DND-41 (cell line): Measurements from ENCODE around the gene BEND6.

Experiments
- EZH2 ChIP-seq: IDR thresholded peaks from 3 replicates; pipeline ENCODE4 v1.6.1; 2012; ENCODE audit warnings: borderline replicate concordance, low read depth, mild to moderate bottlenecking, moderate library complexity, low read length, inconsistent platforms; ENCODE audit not compliant: severe bottlenecking
- TF ChIP-seq, protein P1 (sequence below): IDR thresholded peaks from 2 replicates; pipeline ENCODE4 v1.5.1; 2012; ENCODE audit warnings: borderline replicate concordance, low read length, moderate library complexity, mild to moderate bottlenecking; ENCODE audit not compliant: poor library complexity, severe bottlenecking; ENCODE audit errors: extremely low read depth

DNA sequence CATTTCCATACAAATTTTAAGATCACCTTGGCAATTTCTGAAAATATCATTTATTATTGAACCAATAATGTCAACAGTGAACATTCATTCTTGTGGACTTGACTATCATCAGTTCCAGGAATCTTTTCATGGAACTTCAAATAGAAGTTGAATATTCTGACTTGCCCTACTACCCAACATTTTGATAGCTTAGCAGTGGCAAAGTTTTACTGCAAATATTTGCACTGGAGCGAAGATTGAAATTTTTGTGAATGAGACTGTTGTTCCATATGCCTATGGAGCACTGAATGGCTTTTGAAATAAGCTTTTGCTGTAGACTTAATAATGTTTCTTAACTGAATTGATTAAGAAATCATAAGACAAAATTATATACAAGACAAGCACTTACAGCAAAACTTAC is 23.6 kb downstream of the BEND6 start:
- TF ChIP-seq, protein P1, sequence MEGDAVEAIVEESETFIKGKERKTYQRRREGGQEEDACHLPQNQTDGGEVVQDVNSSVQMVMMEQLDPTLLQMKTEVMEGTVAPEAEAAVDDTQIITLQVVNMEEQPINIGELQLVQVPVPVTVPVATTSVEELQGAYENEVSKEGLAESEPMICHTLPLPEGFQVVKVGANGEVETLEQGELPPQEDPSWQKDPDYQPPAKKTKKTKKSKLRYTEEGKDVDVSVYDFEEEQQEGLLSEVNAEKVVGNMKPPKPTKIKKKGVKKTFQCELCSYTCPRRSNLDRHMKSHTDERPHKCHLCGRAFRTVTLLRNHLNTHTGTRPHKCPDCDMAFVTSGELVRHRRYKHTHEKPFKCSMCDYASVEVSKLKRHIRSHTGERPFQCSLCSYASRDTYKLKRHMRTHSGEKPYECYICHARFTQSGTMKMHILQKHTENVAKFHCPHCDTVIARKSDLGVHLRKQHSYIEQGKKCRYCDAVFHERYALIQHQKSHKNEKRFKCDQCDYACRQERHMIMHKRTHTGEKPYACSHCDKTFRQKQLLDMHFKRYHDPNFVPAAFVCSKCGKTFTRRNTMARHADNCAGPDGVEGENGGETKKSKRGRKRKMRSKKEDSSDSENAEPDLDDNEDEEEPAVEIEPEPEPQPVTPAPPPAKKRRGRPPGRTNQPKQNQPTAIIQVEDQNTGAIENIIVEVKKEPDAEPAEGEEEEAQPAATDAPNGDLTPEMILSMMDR: no peak
- TF ChIP-seq EZH2: no peak
